SH-SY5Y (cell line): ENCODE measurements around the gene SLC25A41.

Source experiments
- GATA2 ChIP-seq: IDR thresholded peaks from 2 replicates; pipeline ENCODE4 v1.6.1; 2011; ENCODE audit warnings: mild to moderate bottlenecking, low read depth, low read length
- GATA3 ChIP-seq: IDR thresholded peaks from 2 replicates; pipeline ENCODE4 v1.6.1; 2011; ENCODE audit warnings: low read depth, mild to moderate bottlenecking, low read length, moderate library complexity

- TF ChIP-seq GATA2 = no peak
- TF ChIP-seq GATA3 = no peak
These were observed 45.3 kb upstream of the SLC25A41 start for GRCh38 chr19:6478815-6479214.
